Fibroblast of the aortic adventitia (primary cell): ENCODE results near the gene VPS8. TPM values are rescaled to one million over a fixed set of nuclear protein-coding genes. Genes with fewer than 3 reads are reported as not detected.

ENCODE experiments used
- DNase-seq: peaks from one replicate; pipeline ENCODE4 v3.0.0-alpha.2; 2010; ENCODE audit warnings: low read depth
- H3K4me3 ChIP-seq: 2 replicates; pipeline ENCODE4 v1.5.1; 2011; ENCODE audit warnings: low read depth, mild to moderate bottlenecking, control low read depth, low read length, moderate library complexity
- total RNA-seq: library from RNA; depleted of rRNA; stranded (reverse); fragments of >200 nt; gene quantifications from 2 replicates; pipeline ENCODE4 v1.2.3, GENCODE V29; 2012; ENCODE audit warnings: low replicate concordance
- TF ChIP-seq, protein P1 (sequence below): IDR thresholded peaks from 2 replicates; pipeline ENCODE4 v1.5.1; 2011; ENCODE audit warnings: mild to moderate bottlenecking, low read length, control low read depth, inconsistent platforms; ENCODE audit not compliant: insufficient read depth

VPS8 gene
- total RNA-seq, 1 donor: 56.6 TPM

DNA sequence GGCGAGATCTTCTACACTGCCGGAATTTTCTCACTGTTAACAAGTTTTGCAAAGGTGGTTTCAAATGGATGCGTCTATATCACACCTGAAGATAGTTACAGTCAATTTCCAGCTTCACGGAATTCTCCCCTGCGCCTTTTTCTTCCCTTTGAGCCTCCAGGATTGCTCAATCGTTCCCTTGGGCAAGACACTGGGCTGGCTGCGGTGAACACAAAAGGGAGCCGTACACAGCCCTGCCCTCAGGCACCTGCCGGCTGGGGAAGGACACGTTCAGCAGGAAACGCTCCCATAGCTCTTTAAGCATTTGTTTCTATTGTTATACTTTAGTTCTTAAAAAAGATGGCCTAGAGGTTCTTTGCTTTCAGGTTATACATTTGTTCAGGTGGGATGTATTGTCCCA is 255.2 kb downstream of the VPS8 start:
- no peak overlapping the region for H3K4me3 ChIP-seq
- DNase-seq: no peak
- TF ChIP-seq, protein P1, sequence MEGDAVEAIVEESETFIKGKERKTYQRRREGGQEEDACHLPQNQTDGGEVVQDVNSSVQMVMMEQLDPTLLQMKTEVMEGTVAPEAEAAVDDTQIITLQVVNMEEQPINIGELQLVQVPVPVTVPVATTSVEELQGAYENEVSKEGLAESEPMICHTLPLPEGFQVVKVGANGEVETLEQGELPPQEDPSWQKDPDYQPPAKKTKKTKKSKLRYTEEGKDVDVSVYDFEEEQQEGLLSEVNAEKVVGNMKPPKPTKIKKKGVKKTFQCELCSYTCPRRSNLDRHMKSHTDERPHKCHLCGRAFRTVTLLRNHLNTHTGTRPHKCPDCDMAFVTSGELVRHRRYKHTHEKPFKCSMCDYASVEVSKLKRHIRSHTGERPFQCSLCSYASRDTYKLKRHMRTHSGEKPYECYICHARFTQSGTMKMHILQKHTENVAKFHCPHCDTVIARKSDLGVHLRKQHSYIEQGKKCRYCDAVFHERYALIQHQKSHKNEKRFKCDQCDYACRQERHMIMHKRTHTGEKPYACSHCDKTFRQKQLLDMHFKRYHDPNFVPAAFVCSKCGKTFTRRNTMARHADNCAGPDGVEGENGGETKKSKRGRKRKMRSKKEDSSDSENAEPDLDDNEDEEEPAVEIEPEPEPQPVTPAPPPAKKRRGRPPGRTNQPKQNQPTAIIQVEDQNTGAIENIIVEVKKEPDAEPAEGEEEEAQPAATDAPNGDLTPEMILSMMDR: no peak

DNA sequence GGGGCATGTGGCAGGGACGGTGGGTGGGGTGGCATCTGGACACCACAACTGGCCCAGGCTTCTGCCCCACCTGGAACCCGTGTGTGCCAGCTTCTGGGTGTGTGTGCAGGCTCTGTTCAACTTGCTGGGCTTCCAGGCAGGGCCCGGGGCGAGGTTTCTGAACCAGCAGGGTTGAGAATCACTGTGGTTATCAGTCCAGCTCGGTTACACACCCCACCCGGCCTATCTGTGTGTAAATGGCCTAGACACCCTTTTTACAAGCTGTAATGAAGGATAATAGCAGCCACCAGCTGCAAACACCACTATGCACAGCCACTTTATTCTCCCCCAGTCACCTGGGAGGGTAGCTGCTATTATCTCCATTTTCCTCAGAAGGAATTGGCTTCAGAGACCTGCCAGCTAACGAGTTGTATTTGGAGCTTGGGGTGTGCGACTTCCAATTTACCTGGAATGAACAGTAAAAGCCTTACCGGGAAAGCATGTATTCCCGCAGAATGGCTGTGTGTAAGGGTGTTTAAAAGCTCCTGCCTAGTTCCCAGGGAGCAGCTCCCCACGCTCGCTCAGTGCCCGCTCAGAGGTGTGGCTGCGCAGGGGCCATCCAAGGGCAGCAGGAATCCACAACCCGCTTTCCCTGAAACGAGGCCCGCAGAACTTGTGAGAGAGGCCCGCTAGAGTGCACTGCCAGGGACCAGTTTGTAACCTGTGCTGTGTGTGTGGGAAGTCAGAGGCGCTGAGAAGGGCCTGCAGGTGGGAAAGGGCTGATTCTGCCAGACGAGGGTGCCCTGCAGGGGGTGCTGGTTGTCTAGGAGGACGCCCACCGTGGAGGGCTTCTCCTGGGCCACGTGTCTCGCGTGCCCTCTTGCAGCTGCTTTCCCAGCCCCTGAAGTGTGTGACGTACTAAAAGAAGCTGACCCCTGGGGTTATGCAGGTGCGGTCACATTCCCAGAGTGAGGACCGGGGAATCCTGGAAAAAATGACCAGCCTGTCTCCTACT is 257.4 kb downstream of the VPS8 start:
- no peak overlapping the region for H3K4me3 ChIP-seq
- DNase-seq: no peak
- TF ChIP-seq, protein P1: no peak

DNA sequence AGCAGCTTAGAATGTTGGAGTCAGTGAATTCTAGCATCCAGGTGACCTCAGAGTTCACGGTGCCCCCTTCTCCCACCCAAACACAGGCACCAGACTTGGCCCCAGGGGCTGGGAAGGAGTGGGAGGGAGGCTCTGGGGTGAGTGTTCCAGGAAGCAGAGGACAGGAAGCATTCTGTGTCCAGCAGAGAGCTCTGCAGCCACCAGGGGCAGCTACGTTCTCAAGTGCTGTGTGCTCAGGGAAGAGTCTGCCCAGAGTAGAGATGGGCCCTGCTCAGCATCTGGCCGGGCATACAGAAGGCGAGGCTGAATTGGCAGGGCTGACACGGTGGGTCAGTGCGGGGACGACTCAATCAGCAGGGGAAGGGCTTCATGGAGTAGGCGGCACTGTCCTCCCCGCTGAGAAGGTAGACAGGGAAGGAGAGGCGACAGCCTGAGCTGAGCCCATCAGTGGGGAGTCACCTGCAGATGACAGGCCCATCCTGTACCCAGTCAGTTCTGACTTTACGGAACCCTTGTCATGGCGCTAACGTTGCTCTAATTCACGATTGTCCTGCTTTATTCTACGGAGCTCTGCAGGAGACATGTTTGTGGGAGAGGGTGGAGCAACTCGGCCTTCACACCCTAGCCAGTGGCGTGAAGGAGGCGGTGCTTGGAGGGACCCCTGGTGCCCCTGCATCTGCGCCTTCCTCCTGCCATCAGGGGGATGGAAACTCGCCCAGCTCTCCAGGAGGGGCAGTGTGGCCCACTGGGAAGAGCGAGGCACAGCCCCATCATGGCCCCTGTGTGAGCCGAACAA is 258.7 kb downstream of the VPS8 start:
- no peak for DNase-seq

DNA sequence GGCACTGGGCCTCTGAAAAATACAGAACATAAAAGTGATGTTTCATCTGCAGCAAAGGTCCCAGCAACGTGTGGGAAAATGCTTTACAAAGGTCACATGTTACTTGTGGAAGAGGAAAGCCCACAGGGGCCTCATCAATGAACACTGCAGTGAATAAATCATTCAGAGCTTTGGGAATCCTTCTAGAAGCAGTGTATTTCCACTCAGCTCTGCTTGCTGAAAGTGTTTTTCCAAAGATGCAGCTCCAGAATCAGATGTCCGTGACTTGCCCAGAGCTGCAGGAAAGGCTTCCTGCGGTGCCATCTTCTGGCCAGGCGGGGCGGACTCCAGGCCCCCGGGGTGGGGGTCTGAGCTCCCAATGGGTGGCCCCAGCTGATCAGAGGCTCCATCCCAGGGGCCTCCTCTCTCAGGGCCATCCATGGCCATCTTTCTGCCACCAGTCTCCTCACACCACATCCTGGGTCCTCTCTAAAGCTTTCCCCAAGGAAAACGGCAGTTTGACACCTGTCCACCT is 259.4 kb downstream of the VPS8 start:
- TF ChIP-seq, protein P1: no peak
- DNase-seq: no peak
- H3K4me3 ChIP-seq: no peak overlapping the region

More for the DNA sequence above, 258.7 kb downstream of the VPS8 start:
- TF ChIP-seq, protein P1: peak; percentile 23
- H3K4me3 ChIP-seq: no peak overlapping the region

DNA sequence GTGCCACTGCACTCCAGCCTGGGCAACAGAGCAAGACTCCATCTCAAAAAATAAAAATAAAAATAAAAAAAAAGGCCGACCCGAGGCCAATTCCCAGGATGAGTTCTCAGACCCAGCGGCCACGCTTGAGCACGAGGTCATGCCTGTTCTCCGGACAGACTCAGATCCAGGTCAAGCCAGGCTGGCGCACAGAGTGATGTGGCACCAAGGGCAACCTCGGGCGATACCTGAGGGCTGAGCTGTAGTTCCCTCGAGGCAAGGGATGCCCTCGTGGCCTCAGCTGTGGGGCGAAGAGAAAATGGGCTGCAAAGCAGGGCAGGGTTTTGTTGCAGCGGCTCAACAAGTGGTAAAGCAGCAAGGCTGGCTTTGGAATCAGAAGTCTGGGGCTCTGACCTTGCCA is 263.6 kb downstream of the VPS8 start:
- TF ChIP-seq, protein P1: no peak
- no peak overlapping the region for H3K4me3 ChIP-seq
- DNase-seq: no peak

DNA sequence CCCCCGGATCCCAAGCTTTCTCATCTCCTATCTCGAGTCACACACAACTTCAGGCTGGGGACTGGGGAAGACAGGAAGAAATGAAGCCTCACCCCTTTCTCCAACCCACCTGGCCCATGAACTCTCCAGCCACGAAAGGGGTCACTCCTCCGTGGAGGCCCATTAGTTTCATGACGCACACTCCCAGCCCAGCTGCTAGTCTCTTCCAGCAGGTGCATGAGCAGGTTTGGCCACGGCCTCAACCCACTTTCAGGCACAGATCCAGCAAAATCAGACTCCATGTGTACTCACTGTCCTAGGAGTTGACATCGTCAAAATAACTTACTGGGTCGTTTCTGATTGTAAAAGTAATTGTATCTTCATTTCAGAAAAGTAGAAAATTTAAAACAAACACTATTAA is 264.3 kb downstream of the VPS8 start:
- TF ChIP-seq, protein P1: no peak
- no peak for DNase-seq
- no peak overlapping the region for H3K4me3 ChIP-seq
